AG04449 (cell line): ENCODE data around the gene SCGB1A1.

Source experiments
- CTCF ChIA-PET: fragments of 350-600 bp; formaldehyde crosslinking; extraction: SDS; loops from one replicate; lab custom pipeline; 2021; ENCODE audit warnings: antibody characterized with exemption; lab: Yijun Ruan, JAX
- POLR2A ChIA-PET: fragments of 400-600, 350-600 bp; formaldehyde crosslinking; extraction: SDS; loops from one replicate; lab custom pipeline; 2020; ENCODE audit warnings: antibody characterized with exemption, inconsistent platforms; lab: Yijun Ruan, JAX
- DNase-seq: peaks from one replicate; pipeline ENCODE4 v3.0.0-alpha.2; 2010; ENCODE audit warnings: low read depth, low spot score
- H3K4me3 ChIP-seq: 2 replicates; pipeline ENCODE4 v1.5.1; 2011; ENCODE audit warnings: low read depth, mild to moderate bottlenecking, control low read depth, low read length
- CTCF ChIP-seq: IDR thresholded peaks from one replicate; pipeline ENCODE4 v1.5.1; 2011; ENCODE audit warnings: mild to moderate bottlenecking, moderate library complexity, low read length, control low read depth, inconsistent platforms; ENCODE audit not compliant: insufficient read depth; ENCODE audit errors: missing control alignments

SCGB1A1 gene

GRCh38 chr11:62458212-62459002 is 39.6 kb downstream of the SCGB1A1 start:
- DNase-seq = no peak
- ChIA-PET POLR2A (no interaction called here), CTCF (interaction anchor here (0.6 to 2.2 kb wide), 6 partner anchors 8 to 102 kb away, joined by 3 to 11 read pairs (median 7); no protein-coding TSS in a partner anchor)
- no peak overlapping the region for H3K4me3 ChIP-seq
- no peak for TF ChIP-seq CTCF

GRCh38 chr11:62459080-62459479 is 40.2 kb downstream of the SCGB1A1 start:
- no peak for TF ChIP-seq CTCF
- DNase-seq = no peak
- H3K4me3 ChIP-seq = no peak overlapping the region
- POLR2A ChIA-PET = no interaction called here
- CTCF ChIA-PET = interaction anchor here (0.6 to 2.2 kb wide), 3 partner anchors 8 to 101 kb away, joined by 3 to 11 read pairs (median 7); no protein-coding TSS in a partner anchor

- H3K4me3 ChIP-seq = no peak overlapping the region
- ChIA-PET CTCF (interaction anchor here (0.8 to 1.8 kb wide), 4 partner anchors 16 to 91 kb away, joined by 3 to 7 read pairs (median 4); no protein-coding TSS in a partner anchor), POLR2A (interaction anchor here (1.9 kb wide), 1 partner anchor 77 kb away, joined by 5 read pairs; no protein-coding TSS in a partner anchor)
- DNase-seq = no peak
- TF ChIP-seq CTCF = no peak
These were observed 43.1 kb downstream of the SCGB1A1 start for GRCh38 chr11:62461740-62462507.

- no peak overlapping the region for H3K4me3 ChIP-seq
- ChIA-PET CTCF (interaction anchor here (0.9 to 1.8 kb wide), 3 partner anchors 16 to 81 kb away, joined by 3 to 7 read pairs (median 3); no protein-coding TSS in a partner anchor), POLR2A (interaction anchor here (1.9 kb wide), 1 partner anchor 77 kb away, joined by 5 read pairs; no protein-coding TSS in a partner anchor)
- TF ChIP-seq CTCF = no peak
- no peak for DNase-seq
These were observed 43.7 kb downstream of the SCGB1A1 start for GRCh38 chr11:62462508-62462892.

- TF ChIP-seq CTCF = no peak
- no peak for DNase-seq
- ChIA-PET CTCF (interaction anchor here (1.8 kb wide), 1 partner anchor 39 kb away, joined by 7 read pairs; no protein-coding TSS in a partner anchor), POLR2A (no interaction called here)
- no peak overlapping the region for H3K4me3 ChIP-seq
These were observed 44.3 kb downstream of the SCGB1A1 start for GRCh38 chr11:62463121-62463542.
